Activated T-helper 2 cell treated with anti-CD3 and anti-CD28 coated beads, Interferon-gamma antibody, Interleukin-2, Interleukin-4, amounts not matched to agents 10 μg/mL and 5 μg/mL and 100 μg/mL, durations not matched to agents 14 hours and 24 hours and 36 hours (primary cell): Measurements from ENCODE around the gene CXCL8. TPM values are rescaled to one million over a fixed set of nuclear protein-coding genes. Genes with fewer than 3 reads are reported as not detected.

Source experiments
- DNase-seq: peaks from one replicate; pipeline ENCODE4 v3.0.0; 2021; ENCODE audit warnings: low spot score
- H3K27ac Mint-ChIP-seq: one replicate; pipeline ENCODE4 v1.8.0; 2021; ENCODE audit warnings: mixed read lengths
- H3K27me3 Mint-ChIP-seq: one replicate; pipeline ENCODE4 v1.8.0; 2021; ENCODE audit warnings: low read depth, mixed read lengths
- H3K36me3 Mint-ChIP-seq: one replicate; pipeline ENCODE4 v1.8.0; 2021; ENCODE audit warnings: low read depth, mixed read lengths
- H3K4me1 Mint-ChIP-seq: one replicate; pipeline ENCODE4 v1.8.0; 2021; ENCODE audit warnings: low read depth, mixed read lengths
- H3K4me3 Mint-ChIP-seq: one replicate; pipeline ENCODE4 v1.8.0; 2021; ENCODE audit warnings: low read depth, mild to moderate bottlenecking, moderate library complexity, mixed read lengths
- H3K9me3 Mint-ChIP-seq: one replicate; pipeline ENCODE4 v1.8.0; 2021; ENCODE audit warnings: mixed read lengths
- intact Hi-C: fragments of 100-400 bp; cut with micrococcal nuclease; formaldehyde crosslinking; loops from one replicate; pipeline ENCODE4 v1.15.1; 2023
- total RNA-seq: library from RNA; stranded (reverse); gene quantifications from 2 replicates; pipeline ENCODE4 v1.2.3, GENCODE V29; 2022

The CXCL8 gene
- total RNA-seq, 1 donor from 2014 or later: 19.6 TPM

DNA sequence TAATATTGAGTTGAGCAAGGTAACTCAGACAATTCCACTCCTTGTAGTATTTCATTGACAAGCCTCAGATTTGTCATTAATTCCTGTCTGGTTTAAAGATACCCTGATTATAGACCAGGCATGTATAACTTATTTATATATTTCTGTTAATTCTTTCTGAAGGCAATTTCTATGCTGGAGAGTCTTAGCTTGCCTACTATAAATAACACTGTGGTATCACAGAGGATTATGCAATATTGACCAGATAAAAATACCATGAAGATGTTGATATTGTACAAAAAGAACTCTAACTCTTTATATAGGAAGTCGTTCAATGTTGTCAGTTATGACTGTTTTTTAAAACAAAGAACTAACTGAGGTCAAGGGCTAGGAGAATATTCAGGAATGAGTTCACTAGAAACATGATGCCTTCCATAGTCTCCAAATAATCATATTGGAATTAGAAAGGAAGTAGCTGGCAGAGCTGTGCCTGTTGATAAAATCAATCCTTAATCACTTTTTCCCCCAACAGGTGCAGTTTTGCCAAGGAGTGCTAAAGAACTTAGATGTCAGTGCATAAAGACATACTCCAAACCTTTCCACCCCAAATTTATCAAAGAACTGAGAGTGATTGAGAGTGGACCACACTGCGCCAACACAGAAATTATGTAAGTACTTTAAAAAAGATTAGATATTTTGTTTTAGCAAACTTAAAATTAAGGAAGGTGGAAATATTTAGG lies 821 bp downstream of the CXCL8 start:
- H3K27me3 Mint-ChIP-seq: no peaks in the 10 kb centered on the region
- no peak overlapping the region for H3K27ac Mint-ChIP-seq
- DNase-seq: no peak
- H3K4me3 Mint-ChIP-seq: peak overlapping the region; percentile 8
- intact Hi-C loops: no loop called here
- H3K9me3 Mint-ChIP-seq: peaks cover 10% of the 10 kb centered on the region
- peaks cover 2% of the 10 kb centered on the region for H3K36me3 Mint-ChIP-seq
- peaks cover 4% of the 10 kb centered on the region for H3K4me1 Mint-ChIP-seq

DNA sequence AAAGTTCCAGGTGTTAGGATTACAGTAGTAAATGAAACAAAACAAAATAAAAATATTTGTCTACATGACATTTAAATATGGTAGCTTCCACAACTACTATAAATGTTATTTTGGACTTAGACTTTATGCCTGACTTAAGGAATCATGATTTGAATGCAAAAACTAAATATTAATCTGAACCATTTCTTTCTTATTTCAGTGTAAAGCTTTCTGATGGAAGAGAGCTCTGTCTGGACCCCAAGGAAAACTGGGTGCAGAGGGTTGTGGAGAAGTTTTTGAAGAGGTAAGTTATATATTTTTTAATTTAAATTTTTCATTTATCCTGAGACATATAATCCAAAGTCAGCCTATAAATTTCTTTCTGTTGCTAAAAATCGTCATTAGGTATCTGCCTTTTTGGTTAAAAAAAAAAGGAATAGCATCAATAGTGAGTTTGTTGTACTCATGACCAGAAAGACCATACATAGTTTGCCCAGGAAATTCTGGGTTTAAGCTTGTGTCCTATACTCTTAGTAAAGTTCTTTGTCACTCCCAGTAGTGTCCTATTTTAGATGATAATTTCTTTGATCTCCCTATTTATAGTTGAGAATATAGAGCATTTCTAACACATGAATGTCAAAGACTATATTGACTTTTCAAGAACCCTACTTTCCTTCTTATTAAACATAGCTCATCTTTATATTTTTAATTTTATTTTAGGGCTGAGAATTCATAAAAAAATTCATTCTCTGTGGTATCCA lies 1.6 kb downstream of the CXCL8 start:
- intact Hi-C loops: no loop called here
- DNase-seq: no peak
- Mint-ChIP-seq H3K9me3 (peaks cover 10% of the 10 kb centered on the region), H3K27ac (no peak overlapping the region), H3K36me3 (peaks cover 2% of the 10 kb centered on the region), H3K27me3 (no peaks in the 10 kb centered on the region), H3K4me1 (peaks cover 4% of the 10 kb centered on the region), H3K4me3 (no peak overlapping the region)

DNA sequence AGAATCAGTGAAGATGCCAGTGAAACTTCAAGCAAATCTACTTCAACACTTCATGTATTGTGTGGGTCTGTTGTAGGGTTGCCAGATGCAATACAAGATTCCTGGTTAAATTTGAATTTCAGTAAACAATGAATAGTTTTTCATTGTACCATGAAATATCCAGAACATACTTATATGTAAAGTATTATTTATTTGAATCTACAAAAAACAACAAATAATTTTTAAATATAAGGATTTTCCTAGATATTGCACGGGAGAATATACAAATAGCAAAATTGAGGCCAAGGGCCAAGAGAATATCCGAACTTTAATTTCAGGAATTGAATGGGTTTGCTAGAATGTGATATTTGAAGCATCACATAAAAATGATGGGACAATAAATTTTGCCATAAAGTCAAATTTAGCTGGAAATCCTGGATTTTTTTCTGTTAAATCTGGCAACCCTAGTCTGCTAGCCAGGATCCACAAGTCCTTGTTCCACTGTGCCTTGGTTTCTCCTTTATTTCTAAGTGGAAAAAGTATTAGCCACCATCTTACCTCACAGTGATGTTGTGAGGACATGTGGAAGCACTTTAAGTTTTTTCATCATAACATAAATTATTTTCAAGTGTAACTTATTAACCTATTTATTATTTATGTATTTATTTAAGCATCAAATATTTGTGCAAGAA lies 2.3 kb downstream of the CXCL8 start:
- intact Hi-C loops: no loop called here
- H3K27me3 Mint-ChIP-seq: peaks cover under 1% of the 10 kb centered on the region
- no peak overlapping the region for H3K27ac Mint-ChIP-seq
- H3K36me3 Mint-ChIP-seq: peaks cover 2% of the 10 kb centered on the region
- no peak overlapping the region for H3K4me3 Mint-ChIP-seq
- peaks cover 4% of the 10 kb centered on the region for H3K4me1 Mint-ChIP-seq
- peaks cover 9% of the 10 kb centered on the region for H3K9me3 Mint-ChIP-seq
- no peak for DNase-seq

DNA sequence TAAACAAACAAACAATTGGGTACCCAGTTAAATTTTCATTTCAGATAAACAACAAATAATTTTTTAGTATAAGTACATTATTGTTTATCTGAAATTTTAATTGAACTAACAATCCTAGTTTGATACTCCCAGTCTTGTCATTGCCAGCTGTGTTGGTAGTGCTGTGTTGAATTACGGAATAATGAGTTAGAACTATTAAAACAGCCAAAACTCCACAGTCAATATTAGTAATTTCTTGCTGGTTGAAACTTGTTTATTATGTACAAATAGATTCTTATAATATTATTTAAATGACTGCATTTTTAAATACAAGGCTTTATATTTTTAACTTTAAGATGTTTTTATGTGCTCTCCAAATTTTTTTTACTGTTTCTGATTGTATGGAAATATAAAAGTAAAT lies 2.9 kb downstream of the CXCL8 start:
- H3K27me3 Mint-ChIP-seq: peaks cover 2% of the 10 kb centered on the region
- H3K4me3 Mint-ChIP-seq: no peak overlapping the region
- H3K9me3 Mint-ChIP-seq: peaks cover 4% of the 10 kb centered on the region
- H3K27ac Mint-ChIP-seq: no peak overlapping the region
- intact Hi-C loops: no loop called here
- peaks cover 4% of the 10 kb centered on the region for H3K4me1 Mint-ChIP-seq
- H3K36me3 Mint-ChIP-seq: peaks cover 2% of the 10 kb centered on the region
- no peak for DNase-seq

DNA sequence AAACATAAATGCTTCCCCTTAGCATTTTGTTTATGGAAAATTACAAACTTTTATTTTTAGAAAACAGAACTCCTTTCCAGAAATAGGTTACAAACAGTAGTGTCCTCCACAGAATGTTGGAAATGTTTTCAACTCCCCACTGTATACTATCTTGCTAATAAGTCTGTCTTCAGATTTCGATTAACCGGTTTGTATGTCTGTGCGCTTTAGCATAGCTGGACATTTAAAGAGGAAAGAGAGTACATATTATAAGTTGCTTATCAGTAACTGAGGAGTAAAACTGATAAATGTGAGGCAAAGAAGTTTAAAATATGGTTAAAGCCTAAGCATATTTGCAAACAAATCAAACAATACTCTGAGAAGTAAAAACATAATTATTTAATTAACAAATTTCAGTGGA lies 3.4 kb downstream of the CXCL8 start:
- Mint-ChIP-seq H3K36me3 (peaks cover 2% of the 10 kb centered on the region), H3K27me3 (peaks cover 2% of the 10 kb centered on the region), H3K9me3 (peaks cover 4% of the 10 kb centered on the region), H3K27ac (no peak overlapping the region), H3K4me1 (peaks cover 4% of the 10 kb centered on the region), H3K4me3 (no peak overlapping the region)
- DNase-seq: no peak
- intact Hi-C loops: no loop called here

DNA sequence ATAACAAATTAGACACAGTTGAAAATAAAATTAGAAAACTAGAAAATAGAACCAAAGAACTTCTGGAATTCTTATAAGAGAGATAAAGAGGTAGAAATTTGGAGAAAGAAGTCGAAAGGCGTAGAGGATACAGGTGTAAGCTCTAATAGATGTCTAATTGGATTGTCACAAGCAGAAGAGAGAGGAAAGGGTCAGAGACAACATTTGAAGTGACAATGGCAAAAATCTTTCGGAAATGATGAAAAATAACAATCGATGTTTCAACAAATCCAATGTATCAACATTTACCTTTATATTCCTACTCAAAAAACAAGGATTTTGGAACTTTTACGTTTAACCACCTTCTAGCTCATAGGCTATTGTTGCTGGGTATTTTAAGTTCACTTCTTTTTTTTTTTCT lies 3.8 kb downstream of the CXCL8 start:
- DNase-seq: no peak
- Mint-ChIP-seq H3K36me3 (peaks cover 2% of the 10 kb centered on the region), H3K27ac (no peak overlapping the region), H3K9me3 (peaks cover 4% of the 10 kb centered on the region), H3K4me3 (no peak overlapping the region), H3K4me1 (peaks cover 4% of the 10 kb centered on the region), H3K27me3 (peaks cover 2% of the 10 kb centered on the region)
- intact Hi-C loops: no loop called here

DNA sequence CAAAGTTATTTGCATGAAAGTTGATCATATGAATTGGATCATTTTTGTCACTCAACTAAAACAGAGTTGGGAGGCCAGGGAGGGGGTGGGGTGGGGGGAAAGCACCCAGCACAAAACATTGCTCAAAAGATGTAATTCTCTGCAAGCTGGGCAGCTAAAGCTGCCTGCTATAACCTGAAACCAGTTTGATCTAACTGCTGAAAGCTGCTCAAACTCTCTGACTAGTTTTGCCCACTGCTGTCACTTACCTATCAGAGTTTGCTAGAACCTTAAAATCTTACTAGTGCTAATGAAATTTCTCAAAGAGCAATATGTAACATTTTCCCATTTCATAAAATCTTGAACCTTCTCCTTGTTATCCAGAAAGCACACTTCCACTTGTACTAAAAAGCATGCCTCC lies 10.4 kb downstream of the CXCL8 start:
- peaks cover 4% of the 10 kb centered on the region for H3K27me3 Mint-ChIP-seq
- H3K4me3 Mint-ChIP-seq: no peak overlapping the region
- DNase-seq: no peak
- no peak overlapping the region for H3K27ac Mint-ChIP-seq
- no peaks in the 10 kb centered on the region for H3K9me3 Mint-ChIP-seq
- peaks cover 2% of the 10 kb centered on the region for H3K4me1 Mint-ChIP-seq
- H3K36me3 Mint-ChIP-seq: no peaks in the 10 kb centered on the region
- intact Hi-C loops: no loop called here

DNA sequence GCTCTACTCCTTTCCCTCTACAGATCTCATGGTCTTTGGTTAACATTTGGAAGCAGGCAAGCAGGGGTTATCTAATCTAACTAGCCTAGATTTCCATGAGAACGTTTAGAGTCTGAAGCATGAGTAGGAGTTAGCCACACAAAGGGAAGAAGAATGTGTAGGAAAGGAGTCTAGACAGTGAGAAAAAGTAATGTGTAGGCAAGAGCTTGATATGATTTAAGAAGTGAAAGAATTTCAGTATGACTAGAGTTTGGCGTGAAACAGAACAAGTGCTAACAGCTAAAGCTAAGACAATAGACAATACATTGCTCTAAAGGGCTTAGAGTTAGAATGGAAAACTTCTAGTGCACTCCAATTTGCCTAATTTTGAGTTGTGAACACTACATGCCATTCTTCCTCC lies 10.8 kb downstream of the CXCL8 start:
- no peaks in the 10 kb centered on the region for H3K9me3 Mint-ChIP-seq
- H3K27ac Mint-ChIP-seq: no peak overlapping the region
- DNase-seq: no peak
- H3K4me1 Mint-ChIP-seq: peaks cover 2% of the 10 kb centered on the region
- no peak overlapping the region for H3K4me3 Mint-ChIP-seq
- intact Hi-C loops: no loop called here
- H3K36me3 Mint-ChIP-seq: no peaks in the 10 kb centered on the region
- H3K27me3 Mint-ChIP-seq: peaks cover 4% of the 10 kb centered on the region

DNA sequence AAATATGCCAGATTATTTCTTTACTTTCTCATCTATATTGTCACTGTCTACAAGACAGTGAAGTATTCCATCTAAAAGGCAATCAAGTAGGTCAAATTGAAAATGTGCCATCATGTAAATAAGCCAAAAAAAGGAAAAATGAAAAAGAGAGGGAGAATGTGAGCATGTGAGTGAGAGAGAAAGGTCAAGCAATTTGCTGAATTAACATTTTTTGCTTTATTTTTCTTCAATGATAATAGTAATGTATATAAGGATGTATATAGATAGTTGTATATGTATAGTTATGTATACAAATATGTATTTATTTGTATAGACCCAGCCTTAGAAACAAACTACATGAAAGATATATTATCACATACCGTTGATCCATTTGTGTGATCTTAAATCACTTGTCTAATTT lies 11.5 kb downstream of the CXCL8 start:
- Mint-ChIP-seq H3K27me3 (peaks cover 4% of the 10 kb centered on the region), H3K27ac (no peak overlapping the region), H3K9me3 (no peaks in the 10 kb centered on the region), H3K4me1 (peaks cover 2% of the 10 kb centered on the region), H3K4me3 (no peak overlapping the region), H3K36me3 (no peaks in the 10 kb centered on the region)
- intact Hi-C loops: no loop called here
- no peak for DNase-seq

DNA sequence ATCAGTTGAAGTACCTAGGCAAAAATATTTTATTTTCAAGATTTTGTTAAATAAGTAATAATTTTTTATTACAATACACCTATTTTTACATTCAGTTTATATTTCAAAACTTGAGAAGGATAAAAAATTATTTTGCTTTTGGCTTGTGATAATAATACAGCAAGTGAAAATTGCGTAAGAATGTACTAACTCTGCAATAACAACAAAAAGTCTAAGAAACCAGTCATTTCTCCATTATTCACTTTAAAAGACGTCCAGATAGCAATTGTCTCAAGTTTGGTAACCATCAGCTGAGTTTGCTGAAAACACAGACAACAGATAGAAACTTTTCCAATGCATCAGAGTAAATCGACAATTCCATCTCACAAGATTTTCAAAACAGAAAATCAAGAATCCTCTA lies 12.1 kb downstream of the CXCL8 start:
- Mint-ChIP-seq H3K4me1 (peaks cover 2% of the 10 kb centered on the region), H3K27ac (no peak overlapping the region), H3K9me3 (no peaks in the 10 kb centered on the region), H3K27me3 (peaks cover 4% of the 10 kb centered on the region), H3K4me3 (no peak overlapping the region), H3K36me3 (no peaks in the 10 kb centered on the region)
- no peak for DNase-seq
- intact Hi-C loops: no loop called here

DNA sequence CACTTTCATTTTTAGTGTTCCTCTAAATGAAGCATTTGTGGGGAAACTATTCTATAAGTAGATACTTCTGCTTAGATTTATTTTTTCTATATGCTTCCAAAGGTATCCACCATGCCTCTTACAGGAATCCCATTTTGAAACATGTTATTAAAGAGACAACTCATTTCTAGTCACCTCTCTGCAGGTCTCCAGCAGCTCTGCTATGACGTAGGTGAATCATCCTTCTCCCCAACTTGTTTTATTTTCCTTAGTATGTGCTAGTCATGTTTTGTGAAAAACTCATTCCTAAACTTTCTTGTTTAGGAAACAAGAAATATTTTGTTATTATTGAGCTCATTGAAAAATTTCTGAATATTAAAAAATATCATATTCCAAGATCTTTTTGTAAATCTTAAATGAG lies 12.8 kb downstream of the CXCL8 start:
- H3K9me3 Mint-ChIP-seq: no peaks in the 10 kb centered on the region
- no peak overlapping the region for H3K27ac Mint-ChIP-seq
- intact Hi-C loops: no loop called here
- no peaks in the 10 kb centered on the region for H3K36me3 Mint-ChIP-seq
- peaks cover 2% of the 10 kb centered on the region for H3K27me3 Mint-ChIP-seq
- peaks cover 2% of the 10 kb centered on the region for H3K4me1 Mint-ChIP-seq
- H3K4me3 Mint-ChIP-seq: no peak overlapping the region
- no peak for DNase-seq

DNA sequence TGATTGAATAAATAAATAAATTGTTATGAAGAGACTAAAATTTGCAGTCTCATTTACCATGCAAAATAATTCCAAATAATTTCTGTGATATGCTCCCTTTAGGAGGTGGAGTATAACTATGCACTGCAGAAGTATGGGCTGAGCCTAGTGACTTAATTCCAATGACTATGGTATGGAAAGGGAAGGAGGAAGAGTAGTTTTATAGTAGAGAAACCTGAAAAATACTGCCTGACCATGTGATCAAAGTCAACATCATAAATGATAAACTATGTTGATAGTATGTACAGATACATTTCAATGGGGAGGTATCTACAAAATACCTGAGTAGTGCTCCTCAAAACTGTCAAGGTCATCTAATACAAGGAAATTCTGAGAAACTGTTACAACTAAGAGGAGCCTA lies 14.6 kb downstream of the CXCL8 start:
- H3K36me3 Mint-ChIP-seq: no peaks in the 10 kb centered on the region
- H3K27me3 Mint-ChIP-seq: peaks cover 7% of the 10 kb centered on the region
- no peaks in the 10 kb centered on the region for H3K9me3 Mint-ChIP-seq
- H3K4me3 Mint-ChIP-seq: no peak overlapping the region
- DNase-seq: no peak
- intact Hi-C loops: no loop called here
- H3K4me1 Mint-ChIP-seq: peaks cover 2% of the 10 kb centered on the region
- H3K27ac Mint-ChIP-seq: no peak overlapping the region

DNA sequence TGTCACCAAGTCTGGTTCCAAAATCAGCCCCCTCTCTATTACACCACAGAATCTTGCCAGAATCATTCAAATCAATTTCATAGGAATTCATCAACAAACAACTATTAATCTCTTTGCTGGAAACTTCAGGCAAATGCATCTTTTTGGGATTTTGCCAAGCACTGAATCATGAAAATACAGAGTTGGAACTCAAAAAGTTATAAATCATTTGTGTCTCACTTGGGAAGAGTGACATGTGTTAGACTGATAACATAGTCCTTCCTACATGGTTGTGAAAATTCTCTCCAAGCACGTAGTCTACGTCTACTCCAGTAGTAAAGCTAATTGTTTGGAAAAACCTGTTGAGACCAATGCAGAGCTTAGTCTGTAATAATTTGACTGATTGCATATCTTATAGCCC lies 19.0 kb downstream of the CXCL8 start:
- intact Hi-C loops: no loop called here
- no peaks in the 10 kb centered on the region for H3K9me3 Mint-ChIP-seq

More for the DNA sequence above, 19.0 kb downstream of the CXCL8 start:
- Mint-ChIP-seq H3K27ac (no peak overlapping the region), H3K36me3 (no peaks in the 10 kb centered on the region), H3K4me3 (no peak overlapping the region), H3K27me3 (peaks cover 9% of the 10 kb centered on the region), H3K4me1 (no peaks in the 10 kb centered on the region)
- no peak for DNase-seq
